ENCODE results near the gene WASHC4.

WASHC4 gene

DNA sequence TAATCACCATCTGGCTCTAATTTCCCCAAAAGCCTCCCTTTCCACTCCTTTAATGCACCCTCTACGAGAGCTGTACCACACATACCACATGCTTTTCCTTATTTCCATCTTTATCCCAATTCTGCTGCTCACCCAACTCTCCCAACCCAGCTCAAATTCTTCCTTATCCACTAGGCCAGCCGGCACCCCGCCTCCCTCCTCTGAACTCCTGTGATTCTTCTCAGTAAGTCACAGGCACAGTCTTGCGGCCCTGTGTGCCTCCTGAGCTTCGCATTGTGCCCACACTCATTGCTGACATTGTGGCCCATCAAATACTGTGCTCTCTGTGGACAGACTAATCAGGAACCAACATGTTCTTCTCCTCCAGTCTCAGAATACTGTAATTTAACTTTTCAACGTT, 83.0 kb downstream of the WASHC4 start:
- Histone ChIP-seq H3K9ac (no peak overlapping the region), H3K27ac (no peak overlapping the region), H3K4me2 (no peak overlapping the region), H3K36me3 (ENCODE audit: insufficient read depth) (no peaks in the 10 kb centered on the region), H3K4me3 (IDR thresholded peaks at IDR 0.05; ENCODE audit: insufficient read depth, low read depth, low read length) (no peak overlapping the region), H3K4me1 (ENCODE audit: low read depth, poor library complexity, severe bottlenecking) (no peaks in the 10 kb centered on the region), H2AFZ (ENCODE audit: low read depth) (no peak overlapping the region), H4K20me1 (ENCODE audit: insufficient read depth) (no peaks in the 10 kb centered on the region), H3K79me2 (ENCODE audit: insufficient read depth, low read depth) (no peaks in the 10 kb centered on the region), H3K27me3 (ENCODE audit: insufficient read depth, low read depth) (no peaks in the 10 kb centered on the region)
- TF ChIP-seq, protein P1, sequence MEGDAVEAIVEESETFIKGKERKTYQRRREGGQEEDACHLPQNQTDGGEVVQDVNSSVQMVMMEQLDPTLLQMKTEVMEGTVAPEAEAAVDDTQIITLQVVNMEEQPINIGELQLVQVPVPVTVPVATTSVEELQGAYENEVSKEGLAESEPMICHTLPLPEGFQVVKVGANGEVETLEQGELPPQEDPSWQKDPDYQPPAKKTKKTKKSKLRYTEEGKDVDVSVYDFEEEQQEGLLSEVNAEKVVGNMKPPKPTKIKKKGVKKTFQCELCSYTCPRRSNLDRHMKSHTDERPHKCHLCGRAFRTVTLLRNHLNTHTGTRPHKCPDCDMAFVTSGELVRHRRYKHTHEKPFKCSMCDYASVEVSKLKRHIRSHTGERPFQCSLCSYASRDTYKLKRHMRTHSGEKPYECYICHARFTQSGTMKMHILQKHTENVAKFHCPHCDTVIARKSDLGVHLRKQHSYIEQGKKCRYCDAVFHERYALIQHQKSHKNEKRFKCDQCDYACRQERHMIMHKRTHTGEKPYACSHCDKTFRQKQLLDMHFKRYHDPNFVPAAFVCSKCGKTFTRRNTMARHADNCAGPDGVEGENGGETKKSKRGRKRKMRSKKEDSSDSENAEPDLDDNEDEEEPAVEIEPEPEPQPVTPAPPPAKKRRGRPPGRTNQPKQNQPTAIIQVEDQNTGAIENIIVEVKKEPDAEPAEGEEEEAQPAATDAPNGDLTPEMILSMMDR (conservative IDR thresholded peaks at IDR 0.05; ENCODE audit: low read depth, low read length): no peak

DNA sequence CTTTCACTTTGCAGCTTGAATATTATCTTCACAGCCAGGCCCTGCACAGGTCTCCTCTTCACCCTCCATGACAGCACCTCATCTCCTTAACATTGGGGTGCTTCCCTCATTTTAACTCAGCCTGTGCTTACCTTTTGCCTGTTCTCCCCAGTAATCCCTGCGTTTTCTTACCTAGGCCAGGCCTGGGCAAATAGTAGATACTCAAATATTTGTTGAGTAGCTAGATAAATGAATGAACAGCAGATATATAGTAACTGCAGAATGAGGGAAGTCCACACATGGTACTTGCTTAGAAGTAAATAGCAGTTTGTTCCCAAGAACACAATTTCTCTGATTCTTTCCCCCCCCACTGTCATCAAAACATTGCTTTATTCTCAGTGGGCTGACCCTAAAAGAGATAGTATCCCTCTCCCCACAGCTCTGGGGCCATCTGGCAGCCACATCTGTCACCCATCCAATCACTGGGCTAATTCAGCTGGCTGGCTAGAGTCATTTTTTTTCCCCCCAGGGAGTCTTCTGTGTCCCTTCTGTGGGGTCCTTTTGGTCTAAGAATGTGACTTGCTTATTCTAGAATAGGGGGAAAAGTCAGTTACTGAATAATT, 85.2 kb downstream of the WASHC4 start:
- H3K4me1 ChIP-seq (ENCODE audit: low read depth, poor library complexity, severe bottlenecking): no peaks in the 10 kb centered on the region
- H3K27ac ChIP-seq: no peak overlapping the region
- TF ChIP-seq, protein P1 (conservative IDR thresholded peaks at IDR 0.05; ENCODE audit: low read depth, low read length): no peak
- H3K4me3 ChIP-seq (IDR thresholded peaks at IDR 0.05; ENCODE audit: insufficient read depth, low read depth, low read length): no peak overlapping the region
- H3K9ac ChIP-seq: no peak overlapping the region
- no peaks in the 10 kb centered on the region for H4K20me1 ChIP-seq (ENCODE audit: insufficient read depth)
- no peaks in the 10 kb centered on the region for H3K36me3 ChIP-seq (ENCODE audit: insufficient read depth)
- no peak overlapping the region for H2AFZ ChIP-seq (ENCODE audit: low read depth)
- H3K27me3 ChIP-seq (ENCODE audit: insufficient read depth, low read depth): no peaks in the 10 kb centered on the region
- H3K79me2 ChIP-seq (ENCODE audit: insufficient read depth, low read depth): no peaks in the 10 kb centered on the region
- H3K4me2 ChIP-seq: no peak overlapping the region

DNA sequence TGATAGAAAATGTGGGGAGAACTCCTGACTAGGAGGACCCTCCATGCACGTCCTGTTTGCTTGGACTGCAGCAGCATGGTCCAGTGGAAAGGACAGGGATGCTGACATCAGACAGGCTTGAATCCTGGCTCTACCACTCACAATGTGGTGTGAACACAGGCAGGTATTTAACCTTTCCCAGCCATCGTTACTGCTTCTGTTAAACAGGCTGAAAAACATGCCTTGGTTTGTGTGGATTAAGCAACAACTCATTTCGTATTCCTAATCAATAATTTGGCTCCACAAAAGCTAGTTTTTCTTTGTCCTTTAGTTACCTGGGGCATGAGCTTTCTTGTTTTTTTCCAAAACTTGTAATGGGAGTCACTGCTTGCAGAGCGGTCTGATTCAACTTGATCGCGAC, 87.4 kb downstream of the WASHC4 start:
- H3K27ac ChIP-seq: no peak overlapping the region
- no peaks in the 10 kb centered on the region for H4K20me1 ChIP-seq (ENCODE audit: insufficient read depth)
- H3K79me2 ChIP-seq (ENCODE audit: insufficient read depth, low read depth): no peaks in the 10 kb centered on the region
- H3K4me3 ChIP-seq (IDR thresholded peaks at IDR 0.05; ENCODE audit: insufficient read depth, low read depth, low read length): no peak overlapping the region
- H3K4me1 ChIP-seq (ENCODE audit: low read depth, poor library complexity, severe bottlenecking): no peaks in the 10 kb centered on the region
- no peak overlapping the region for H2AFZ ChIP-seq (ENCODE audit: low read depth)
- no peak overlapping the region for H3K9ac ChIP-seq
- TF ChIP-seq, protein P1 (conservative IDR thresholded peaks at IDR 0.05; ENCODE audit: low read depth, low read length): no peak
- H3K27me3 ChIP-seq (ENCODE audit: insufficient read depth, low read depth): no peaks in the 10 kb centered on the region
- H3K4me2 ChIP-seq: no peak overlapping the region
- no peaks in the 10 kb centered on the region for H3K36me3 ChIP-seq (ENCODE audit: insufficient read depth)

DNA sequence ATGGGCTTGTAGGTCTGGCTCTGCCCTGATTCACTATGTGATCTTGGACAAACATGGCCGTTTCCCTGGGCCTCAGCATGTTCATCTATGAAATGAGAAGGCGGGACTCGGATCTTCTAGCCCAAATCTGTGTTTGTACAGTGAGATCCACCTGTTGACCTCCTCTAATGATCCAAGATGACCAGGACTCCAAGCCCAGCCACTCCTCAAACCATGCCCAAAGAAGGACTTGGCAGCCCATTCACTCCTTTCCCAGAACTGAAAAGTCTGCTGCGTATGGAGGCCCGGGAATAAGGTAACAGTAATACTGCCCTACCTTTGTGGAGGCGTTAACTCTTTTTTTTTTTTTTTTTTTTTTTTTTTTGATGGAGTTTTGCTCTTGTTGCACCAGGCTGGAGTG, 88.6 kb downstream of the WASHC4 start:
- no peaks in the 10 kb centered on the region for H3K36me3 ChIP-seq (ENCODE audit: insufficient read depth)
- H3K9ac ChIP-seq: no peak overlapping the region
- no peaks in the 10 kb centered on the region for H3K27me3 ChIP-seq (ENCODE audit: insufficient read depth, low read depth)
- no peak overlapping the region for H3K27ac ChIP-seq
- H3K79me2 ChIP-seq (ENCODE audit: insufficient read depth, low read depth): no peaks in the 10 kb centered on the region
- no peak overlapping the region for H3K4me2 ChIP-seq
- H4K20me1 ChIP-seq (ENCODE audit: insufficient read depth): no peaks in the 10 kb centered on the region
- H3K4me1 ChIP-seq (ENCODE audit: low read depth, poor library complexity, severe bottlenecking): no peaks in the 10 kb centered on the region
- TF ChIP-seq, protein P1 (conservative IDR thresholded peaks at IDR 0.05; ENCODE audit: low read depth, low read length): no peak
- no peak overlapping the region for H2AFZ ChIP-seq (ENCODE audit: low read depth)
- H3K4me3 ChIP-seq (IDR thresholded peaks at IDR 0.05; ENCODE audit: insufficient read depth, low read depth, low read length): no peak overlapping the region
